A549 treated with Hydrocortisone at 1 μM for 4 hours (cell line): ENCODE results near the gene PRDX3. TPM values are rescaled to one million over a fixed set of nuclear protein-coding genes. Genes with fewer than 3 reads are reported as not detected.

Source experiments
- total RNA-seq: library from RNA; stranded (reverse); fragments of 200-300 nt; extraction: Qiagen RNA extraction; gene quantifications from 5 replicates; pipeline ENCODE4 v1.2.3, GENCODE V29; 2022

PRDX3 gene
- 297 to 329 TPM (median 301 TPM) in 5 replicates for total RNA-seq

GRCh38 chr10:119178372-119179119 lies at the start of gene PRDX3:
TSS of gene PRDX3 (minus strand) at chr10:119178812. CDS start at chr10:119178790, 22 bp downstream.

DNA sequence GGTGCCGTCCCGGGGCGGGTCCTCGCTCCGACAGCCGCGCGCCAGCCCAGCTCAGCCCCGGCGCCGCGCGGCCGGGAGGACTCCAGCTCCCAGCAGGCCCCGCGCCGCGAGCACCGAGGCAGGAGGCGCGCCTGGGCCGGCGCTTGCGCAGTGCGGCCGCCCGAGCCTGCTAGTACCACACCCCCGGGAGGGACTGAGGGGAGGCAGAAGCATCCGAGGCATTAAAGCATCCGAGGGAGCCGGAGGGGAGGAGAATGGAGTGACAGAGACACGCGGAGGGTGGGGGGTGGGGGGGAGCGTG lies 28.7 kb upstream of the PRDX3 start, which contains the start of gene GRK5:
Gene GRK5 (plus strand): TSS at position 206 of the 301 bp plus-strand sequence. CDS start 347 bp downstream, outside the sequence.

DNA sequence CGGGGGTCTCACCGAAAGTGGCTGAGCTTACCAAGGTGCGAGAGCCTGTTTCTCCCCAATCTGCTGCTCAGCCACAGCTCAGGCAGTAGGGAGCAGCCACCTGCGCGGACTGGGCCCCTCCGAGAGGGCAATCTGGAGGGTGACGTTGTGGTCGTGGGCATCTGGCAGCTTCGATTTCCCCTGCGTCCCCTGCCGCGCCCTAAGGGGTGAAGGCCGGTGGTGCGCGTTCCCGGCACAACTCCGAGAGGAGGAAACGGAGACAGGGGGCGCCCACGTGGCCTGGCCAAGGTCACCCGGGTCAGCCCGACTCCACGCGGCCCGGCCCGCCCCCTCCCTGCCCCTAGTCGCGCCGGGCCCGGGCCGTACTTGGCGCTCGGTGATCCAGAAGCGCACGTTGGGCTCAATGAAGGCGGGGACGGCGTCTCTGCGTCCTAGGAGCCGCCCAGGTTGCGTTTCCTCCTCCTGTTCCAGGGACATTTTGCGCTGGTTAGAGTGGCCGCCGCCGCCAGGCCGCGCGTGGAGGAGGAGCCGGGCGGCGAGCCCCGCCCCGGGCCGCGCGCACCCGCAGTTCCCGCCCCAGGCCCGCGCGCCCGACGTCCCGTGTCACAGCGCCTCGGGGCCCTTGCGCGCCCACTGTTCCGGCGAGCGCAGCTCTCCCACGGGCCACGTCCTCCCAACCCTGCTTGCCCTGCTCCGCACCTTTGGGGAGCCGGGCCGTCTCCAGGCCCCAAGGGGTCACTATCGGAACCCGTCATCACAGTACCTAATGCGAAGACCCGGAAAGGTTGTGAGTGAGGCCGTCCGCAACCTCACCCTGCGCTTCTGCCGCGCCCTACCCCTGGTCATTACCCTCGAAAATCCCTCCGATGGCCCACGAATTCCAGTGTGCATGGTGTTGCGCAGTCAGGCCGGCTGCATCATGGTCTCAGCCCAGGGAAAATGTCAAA lies 13.2 kb downstream of the PRDX3 start, which contains the start of gene SFXN4:
Gene SFXN4 (minus strand): TSS at position 544 of the 947 bp plus-strand sequence. CDS start 67 bp downstream, at position 477.

Other genes starting within 250 kb of the PRDX3 start
- gene NANOS1, start 149.1 kb downstream of the PRDX3 start, total RNA-seq, result 1.5 to 3.3 TPM (median 2.8 TPM) in 5 replicates
- gene EIF3A, start 98.0 kb downstream of the PRDX3 start, total RNA-seq, result 112 to 183 TPM (median 126 TPM) in 5 replicates
- gene DENND10, start 74.7 kb downstream of the PRDX3 start, total RNA-seq, result 42.7 to 68.2 TPM (median 54.9 TPM) in 5 replicates
- gene SFXN4, start 13.1 kb downstream of the PRDX3 start, total RNA-seq, result 45.6 to 50.1 TPM (median 47.6 TPM) in 5 replicates
- 8.5 to 11.3 TPM (median 9.4 TPM) in 5 replicates for gene GRK5, start 28.8 kb upstream of the PRDX3 start, total RNA-seq